Activated CD4-positive, alpha-beta T cell treated with anti-CD3 and anti-CD28 coated beads, Interleukin-2, amount 10 ng/mL, durations not matched to agents 24 days and 14 days (primary cell): ENCODE measurements around the gene CHN1. TPM values are rescaled to one million over a fixed set of nuclear protein-coding genes. Genes with fewer than 3 reads are reported as not detected.
A peak's percentile ranks its signal among the peaks of the same experiment; 100 is the strongest.

Experiments used
- DNase-seq: peaks from one replicate; pipeline ENCODE4 v3.0.0; 2022
- H3K27ac Mint-ChIP-seq: one replicate; pipeline ENCODE4 v1.8.0; 2022; ENCODE audit warnings: mild to moderate bottlenecking, mixed read lengths
- H3K27me3 Mint-ChIP-seq: one replicate; pipeline ENCODE4 v1.8.0; 2022; ENCODE audit warnings: mixed read lengths
- H3K36me3 Mint-ChIP-seq: one replicate; pipeline ENCODE4 v1.8.0; 2022; ENCODE audit warnings: low read depth, mild to moderate bottlenecking, mixed read lengths
- H3K4me1 Mint-ChIP-seq: one replicate; pipeline ENCODE4 v1.8.0; 2021; ENCODE audit warnings: mixed read lengths
- H3K4me3 Mint-ChIP-seq: one replicate; pipeline ENCODE4 v1.8.0; 2022; ENCODE audit warnings: mild to moderate bottlenecking, moderate library complexity, mixed read lengths
- H3K9me3 Mint-ChIP-seq: one replicate; pipeline ENCODE4 v1.8.0; 2021; ENCODE audit warnings: mixed read lengths
- intact Hi-C: fragments of 100-400 bp; cut with micrococcal nuclease; formaldehyde crosslinking; loops from one replicate; pipeline ENCODE4 v1.15.1; 2023
- total RNA-seq: library from RNA; stranded (reverse); gene quantifications from 2 replicates; pipeline ENCODE4 v1.2.3, GENCODE V29; 2022

Gene CHN1
- total RNA-seq, 1 donor from 2014 or later: 3.1 TPM

DNA sequence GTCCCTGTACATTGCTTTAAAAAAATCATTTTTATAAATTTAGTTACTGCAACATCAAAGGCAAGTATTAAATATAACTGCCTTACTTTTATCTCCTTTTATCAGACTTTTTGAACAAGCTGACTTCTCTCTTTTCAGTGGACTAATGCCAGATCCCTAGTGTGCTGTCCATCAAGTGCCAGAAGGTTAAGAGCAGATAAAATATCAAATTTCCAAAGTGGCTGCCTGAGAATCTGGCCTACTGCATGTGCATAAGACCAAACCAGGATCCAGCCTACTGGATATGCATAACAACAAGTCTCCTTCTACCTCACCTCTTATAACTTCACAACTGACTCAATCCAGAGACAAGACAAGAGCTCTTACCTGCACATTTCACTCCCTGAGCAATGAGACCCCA lies 181.1 kb downstream of the CHN1 start:
- Mint-ChIP-seq H3K4me1 (no peaks in the 10 kb centered on the region), H3K27me3 (peaks cover 2% of the 10 kb centered on the region), H3K9me3 (no peaks in the 10 kb centered on the region), H3K4me3 (no peak overlapping the region), H3K36me3 (no peaks in the 10 kb centered on the region), H3K27ac (no peak overlapping the region)
- no peak for DNase-seq
- intact Hi-C loops: no loop called here

DNA sequence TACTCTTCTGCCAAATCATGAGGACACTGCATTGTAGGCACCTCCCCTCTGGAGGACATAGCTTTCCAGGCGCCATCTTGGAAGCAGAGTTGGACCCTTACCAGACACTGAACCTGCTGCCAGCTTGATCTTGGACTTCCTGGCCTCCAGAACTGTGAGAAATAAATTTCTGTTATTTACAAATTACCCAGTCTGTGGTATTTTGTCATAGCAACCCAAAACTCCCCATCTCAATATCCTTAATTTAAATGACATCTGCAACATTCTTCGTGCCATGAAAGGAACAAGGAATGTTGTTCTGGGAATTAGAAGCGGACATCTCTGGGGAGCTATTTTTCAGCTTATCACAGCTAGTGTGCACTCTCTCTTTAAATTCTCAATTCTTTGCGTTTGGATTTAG lies 183.6 kb downstream of the CHN1 start:
- DNase-seq: no peak
- Mint-ChIP-seq H3K36me3 (no peaks in the 10 kb centered on the region), H3K9me3 (no peaks in the 10 kb centered on the region), H3K27ac (no peak overlapping the region), H3K27me3 (peaks cover 2% of the 10 kb centered on the region), H3K4me3 (no peak overlapping the region), H3K4me1 (no peaks in the 10 kb centered on the region)
- intact Hi-C loops: no loop called here

DNA sequence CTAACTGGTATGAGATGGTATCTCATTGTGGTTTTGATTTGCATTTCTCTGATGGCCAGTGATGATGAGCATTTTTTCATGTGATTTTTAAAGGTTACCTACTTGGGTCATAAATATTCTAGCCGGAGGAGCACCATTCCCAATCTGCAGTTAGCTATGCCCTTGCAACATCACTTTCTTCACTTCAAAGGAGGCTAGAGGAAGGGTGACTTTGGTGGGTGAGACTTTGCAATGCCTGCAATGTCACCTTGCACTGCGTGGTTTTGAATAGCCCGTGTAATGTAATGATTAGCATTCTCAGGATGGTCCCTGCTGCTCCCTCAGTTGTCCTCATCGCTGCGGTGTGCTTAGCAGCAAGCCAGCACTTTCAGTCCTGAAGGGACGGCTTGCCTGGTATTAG lies 184.8 kb downstream of the CHN1 start:
- Mint-ChIP-seq H3K9me3 (no peaks in the 10 kb centered on the region), H3K36me3 (no peaks in the 10 kb centered on the region), H3K4me3 (no peak overlapping the region), H3K27ac (no peak overlapping the region), H3K4me1 (no peaks in the 10 kb centered on the region), H3K27me3 (peaks cover 2% of the 10 kb centered on the region)
- intact Hi-C loops: no loop called here
- DNase-seq: no peak

DNA sequence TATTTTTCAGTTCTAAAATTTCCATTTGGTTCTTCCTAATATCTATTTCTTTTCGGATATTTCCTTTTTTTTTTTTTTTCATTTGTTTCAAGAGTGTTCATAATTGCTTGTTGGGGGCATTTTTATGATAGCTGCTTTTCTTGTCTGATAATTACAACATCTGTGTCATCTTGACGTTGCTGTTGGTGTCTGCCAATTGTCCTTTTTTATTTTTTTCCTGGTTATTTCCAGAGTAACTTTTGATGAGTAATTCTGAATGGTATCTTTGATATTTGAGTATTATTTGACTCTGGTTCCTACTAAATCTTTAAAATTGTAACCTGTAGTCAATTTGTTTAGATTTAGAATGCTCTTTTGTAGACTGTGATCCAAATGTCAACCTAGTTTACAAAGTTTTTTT lies 189.7 kb downstream of the CHN1 start:
- no peaks in the 10 kb centered on the region for H3K9me3 Mint-ChIP-seq
- H3K4me3 Mint-ChIP-seq: no peak overlapping the region
- peaks cover 1% of the 10 kb centered on the region for H3K4me1 Mint-ChIP-seq
- H3K27me3 Mint-ChIP-seq: no peaks in the 10 kb centered on the region
- DNase-seq: no peak
- intact Hi-C loops: no loop called here
- H3K36me3 Mint-ChIP-seq: no peaks in the 10 kb centered on the region
- H3K27ac Mint-ChIP-seq: no peak overlapping the region

DNA sequence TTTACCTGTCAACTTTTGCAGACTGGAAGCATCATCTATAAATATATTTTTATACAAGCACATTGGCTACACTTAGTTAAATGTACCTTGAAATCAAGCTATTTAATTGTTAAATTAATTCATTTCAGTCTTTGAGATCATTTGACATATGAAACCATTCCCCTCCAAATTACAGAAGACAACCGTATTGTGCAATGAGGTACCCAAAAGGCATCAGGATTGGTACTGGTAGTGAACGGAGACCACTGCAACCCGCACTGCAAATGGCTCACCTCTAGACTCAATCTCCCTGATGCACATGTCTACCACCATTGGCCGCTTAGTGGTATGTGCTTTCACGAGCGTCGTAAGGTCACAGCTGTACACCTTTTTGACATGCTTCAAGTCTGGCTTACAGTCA lies 193.1 kb downstream of the CHN1 start:
- Mint-ChIP-seq H3K27ac (no peak overlapping the region), H3K4me1 (peaks cover 4% of the 10 kb centered on the region), H3K36me3 (no peaks in the 10 kb centered on the region), H3K27me3 (no peaks in the 10 kb centered on the region), H3K9me3 (no peaks in the 10 kb centered on the region), H3K4me3 (no peak overlapping the region)
- intact Hi-C loops: no loop called here
- DNase-seq: no peak

DNA sequence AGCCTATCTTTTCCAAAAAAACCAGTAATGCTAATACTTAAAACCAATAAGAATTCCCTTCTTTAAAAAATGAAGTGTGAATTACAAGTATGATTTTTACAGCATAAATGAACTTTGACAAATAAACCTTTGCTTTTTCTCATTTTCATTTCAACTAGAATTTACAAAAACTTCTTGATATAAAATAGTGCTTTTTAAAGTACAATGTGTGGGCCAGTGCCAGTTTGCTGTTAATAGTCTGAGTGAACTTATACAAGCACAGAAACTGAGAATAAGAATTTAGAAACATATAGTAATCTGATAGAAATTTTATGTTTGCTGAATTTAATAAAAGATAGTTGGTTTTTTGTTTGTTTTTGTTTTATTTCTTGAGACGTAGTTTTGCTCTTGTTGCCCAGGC lies 197.2 kb downstream of the CHN1 start:
- Mint-ChIP-seq H3K9me3 (no peaks in the 10 kb centered on the region), H3K36me3 (no peaks in the 10 kb centered on the region), H3K4me1 (peaks cover 4% of the 10 kb centered on the region)

DNA sequence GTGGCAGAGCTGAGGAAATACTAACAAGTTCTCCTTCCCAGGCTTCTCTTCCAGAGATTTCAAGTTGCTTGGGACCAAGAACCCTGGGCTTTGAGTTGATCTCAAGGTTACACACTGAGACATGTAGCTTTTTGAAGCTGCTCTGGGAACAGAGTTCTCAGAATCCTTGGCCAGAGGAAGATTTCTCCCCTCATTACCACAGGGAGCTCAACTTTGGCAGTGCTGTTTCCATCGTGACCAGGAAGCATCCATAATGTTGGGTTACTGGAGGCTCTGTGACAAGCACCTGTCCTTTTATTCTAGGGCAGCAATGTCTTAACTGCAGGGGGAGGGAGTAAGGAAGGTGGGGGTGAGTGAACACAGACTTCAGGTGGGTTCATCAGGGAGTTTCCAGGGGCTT lies 199.4 kb downstream of the CHN1 start:
- Mint-ChIP-seq H3K27ac (no peak overlapping the region), H3K4me3 (no peak overlapping the region), H3K36me3 (no peaks in the 10 kb centered on the region), H3K27me3 (peaks cover 9% of the 10 kb centered on the region), H3K9me3 (no peaks in the 10 kb centered on the region), H3K4me1 (peaks cover 4% of the 10 kb centered on the region)
- DNase-seq: no peak
- intact Hi-C loops: no loop called here

More for the DNA sequence above, 197.2 kb downstream of the CHN1 start:
- Mint-ChIP-seq H3K27ac (no peak overlapping the region), H3K4me3 (no peak overlapping the region), H3K27me3 (peaks cover 9% of the 10 kb centered on the region)
- intact Hi-C loops: no loop called here
- no peak for DNase-seq

DNA sequence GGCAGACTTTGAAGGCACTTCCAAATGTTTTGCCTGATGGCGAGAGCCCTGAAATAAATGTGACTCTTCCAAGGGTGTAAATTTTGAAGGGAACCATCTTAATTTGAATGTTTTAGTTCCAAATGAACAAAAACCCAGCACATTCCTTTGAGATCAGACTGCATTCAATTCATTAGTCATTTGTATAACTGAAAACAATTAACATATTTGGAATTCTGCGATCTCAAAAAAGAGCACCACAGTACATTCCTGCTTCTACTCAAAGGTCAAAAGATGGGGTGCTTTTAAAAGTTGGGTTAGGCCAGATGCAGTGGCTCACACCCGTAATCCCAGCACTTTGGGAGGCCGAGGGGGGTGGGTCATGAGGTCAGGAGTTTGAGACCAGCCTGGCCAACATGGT lies 202.7 kb downstream of the CHN1 start:
- intact Hi-C loops: no loop called here
- no peaks in the 10 kb centered on the region for H3K4me1 Mint-ChIP-seq
- no peak for DNase-seq
- H3K9me3 Mint-ChIP-seq: no peaks in the 10 kb centered on the region
- H3K36me3 Mint-ChIP-seq: no peaks in the 10 kb centered on the region
- H3K27me3 Mint-ChIP-seq: peaks cover 9% of the 10 kb centered on the region
- H3K4me3 Mint-ChIP-seq: no peak overlapping the region
- H3K27ac Mint-ChIP-seq: no peak overlapping the region

DNA sequence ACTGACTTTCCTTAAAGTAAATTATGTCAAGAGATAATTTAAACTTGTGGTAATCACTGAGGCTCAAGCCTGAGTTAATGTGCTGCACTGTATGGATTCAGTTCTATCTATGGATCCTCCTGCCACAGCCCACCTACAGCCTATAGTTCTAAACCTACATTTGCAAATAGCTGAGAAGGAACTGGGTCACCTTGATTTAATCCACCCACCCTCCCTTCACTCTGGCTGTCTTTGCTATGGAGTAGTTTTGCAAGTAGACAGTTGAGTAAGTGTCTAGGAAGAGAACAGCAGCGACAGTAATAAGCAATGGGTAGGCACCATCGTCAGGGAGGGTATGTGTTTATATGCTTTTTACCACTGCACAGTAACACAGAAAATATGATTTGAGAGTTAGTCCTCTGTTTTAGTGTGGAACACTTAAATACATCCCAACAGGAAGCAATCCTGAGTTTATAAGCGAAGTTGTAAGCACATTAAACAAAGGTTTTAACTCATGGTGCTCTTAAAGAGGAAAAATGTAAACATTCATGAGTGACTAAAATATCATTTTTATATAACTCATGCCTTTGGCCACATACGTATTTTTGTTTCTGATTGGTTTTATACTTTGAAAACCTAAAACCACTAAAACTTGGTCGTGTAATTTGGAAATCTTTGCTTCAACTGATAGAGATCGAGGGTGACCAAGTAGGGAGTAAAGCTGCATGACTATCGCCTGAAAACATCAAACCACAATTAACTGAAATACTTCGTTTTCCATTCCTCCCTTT lies 204.6 kb downstream of the CHN1 start:
- Mint-ChIP-seq H3K4me3 (no peak overlapping the region), H3K4me1 (peaks cover 9% of the 10 kb centered on the region), H3K27me3 (peaks cover 9% of the 10 kb centered on the region), H3K9me3 (no peaks in the 10 kb centered on the region), H3K27ac (no peak overlapping the region), H3K36me3 (no peaks in the 10 kb centered on the region)
- intact Hi-C loops: no loop called here
- DNase-seq: no peak

DNA sequence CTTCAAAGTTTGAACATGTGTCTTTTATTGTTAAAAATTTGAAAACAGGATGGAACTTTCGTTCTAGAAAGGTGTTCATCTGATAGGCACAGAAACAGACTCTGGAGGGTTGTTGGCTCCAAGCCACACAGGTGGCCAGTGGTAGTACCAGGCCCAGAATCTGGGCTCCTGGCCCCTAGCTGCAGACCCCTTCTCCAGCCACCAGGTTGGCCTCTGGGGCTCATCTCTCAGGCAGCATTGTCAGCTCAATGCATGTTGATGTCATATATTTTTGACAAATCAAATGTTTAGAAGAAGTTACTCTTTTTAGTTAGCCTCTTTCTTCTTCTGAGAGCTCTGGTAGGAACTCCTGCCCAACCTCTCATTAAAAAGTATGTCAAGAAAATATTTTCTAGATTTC lies 206.4 kb downstream of the CHN1 start:
- no peak for DNase-seq
- Mint-ChIP-seq H3K4me1 (peaks cover 19% of the 10 kb centered on the region), H3K9me3 (no peaks in the 10 kb centered on the region), H3K36me3 (no peaks in the 10 kb centered on the region), H3K27me3 (no peaks in the 10 kb centered on the region), H3K27ac (no peak overlapping the region), H3K4me3 (no peak overlapping the region)
- intact Hi-C loops: loop anchor here (10.0 kb wide), 1 partner anchor 356 kb away; no protein-coding TSS in a partner anchor

DNA sequence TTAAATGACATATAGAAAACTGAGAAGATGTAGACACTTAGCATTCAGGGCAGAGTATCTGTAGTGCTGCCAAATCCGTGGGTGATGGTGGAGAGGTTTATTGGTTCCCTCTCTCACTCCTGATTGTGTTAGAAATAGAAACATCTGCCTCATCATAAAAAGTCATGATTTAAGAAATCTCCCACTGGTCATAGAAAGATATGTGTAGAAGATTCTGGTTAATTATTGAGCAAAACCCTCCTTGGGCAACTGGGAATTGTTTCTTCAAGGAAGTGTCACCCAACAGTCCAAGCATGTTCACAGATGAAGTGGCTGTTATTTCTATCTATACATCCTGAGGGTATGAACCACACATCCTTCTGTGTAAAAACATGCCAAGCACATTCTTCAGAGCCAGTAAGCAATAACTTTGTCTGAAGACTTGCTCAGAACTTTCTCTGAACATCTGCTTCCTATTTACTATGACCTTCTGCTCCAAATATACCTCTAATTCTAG lies 207.4 kb downstream of the CHN1 start:
- no peak overlapping the region for H3K4me3 Mint-ChIP-seq
- no peak overlapping the region for H3K27ac Mint-ChIP-seq
- peaks cover 19% of the 10 kb centered on the region for H3K4me1 Mint-ChIP-seq
- no peaks in the 10 kb centered on the region for H3K9me3 Mint-ChIP-seq
- intact Hi-C loops: loop anchor here (10.0 kb wide), 1 partner anchor 357 kb away; no protein-coding TSS in a partner anchor
- no peak for DNase-seq
- no peaks in the 10 kb centered on the region for H3K27me3 Mint-ChIP-seq
- no peaks in the 10 kb centered on the region for H3K36me3 Mint-ChIP-seq

DNA sequence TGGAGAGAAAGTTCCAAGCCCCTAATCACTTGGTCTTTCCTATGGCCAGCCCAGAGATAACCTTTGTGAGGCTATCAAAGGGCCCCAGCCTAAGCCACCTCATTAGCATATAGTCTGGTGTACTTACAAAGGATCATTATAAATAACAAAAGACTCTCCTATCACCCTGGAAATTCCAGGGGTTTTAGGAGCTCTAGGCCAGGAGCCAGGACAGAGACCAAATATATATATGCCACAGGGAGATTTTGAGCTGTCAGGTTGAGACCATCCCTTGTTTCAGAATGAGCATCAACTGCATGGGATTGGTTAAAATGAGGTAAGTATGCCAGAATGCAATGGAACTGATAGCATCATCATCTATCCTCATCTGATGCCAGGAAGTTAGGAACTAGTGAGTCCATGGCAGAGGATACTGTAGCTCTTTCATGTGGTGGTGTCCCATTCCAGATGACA lies 208.8 kb downstream of the CHN1 start:
- Mint-ChIP-seq H3K4me3 (no peak overlapping the region), H3K27ac (peak overlapping the region; percentile 70), H3K27me3 (no peaks in the 10 kb centered on the region), H3K4me1 (peaks cover 25% of the 10 kb centered on the region), H3K36me3 (no peaks in the 10 kb centered on the region), H3K9me3 (no peaks in the 10 kb centered on the region)
- intact Hi-C loops: loop anchor here (10.0 kb wide), 1 partner anchor 358 kb away; no protein-coding TSS in a partner anchor
- no peak for DNase-seq

DNA sequence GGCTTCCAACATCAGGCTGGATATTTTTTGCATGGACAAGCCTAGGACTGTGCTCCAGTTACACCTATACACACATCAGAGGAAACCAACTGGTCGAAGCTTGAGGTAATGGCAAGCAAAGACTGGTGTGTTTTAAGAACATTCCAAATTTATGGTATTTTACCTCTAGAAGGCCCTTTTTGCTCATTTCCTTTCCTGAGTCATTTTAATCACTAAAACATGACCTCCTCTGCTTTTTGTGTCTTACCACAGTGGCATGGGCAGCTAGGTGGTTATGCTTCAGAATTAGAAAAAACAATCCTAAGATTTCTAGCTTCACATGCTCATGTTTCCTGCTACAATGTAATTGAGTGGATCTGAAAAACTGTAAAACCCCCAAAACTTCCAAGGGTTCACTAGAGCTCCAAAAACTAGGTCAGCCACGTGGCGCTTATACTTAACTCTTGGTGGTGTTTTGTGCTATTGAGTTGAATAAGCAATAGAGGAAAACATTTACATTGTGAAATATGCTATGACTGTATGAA lies 210.3 kb downstream of the CHN1 start:
- H3K27me3 Mint-ChIP-seq: no peaks in the 10 kb centered on the region
- no peak overlapping the region for H3K4me3 Mint-ChIP-seq
- intact Hi-C loops: loop anchor here (1.0 to 10.0 kb wide), 5 partner anchors 17 to 360 kb away; no protein-coding TSS in a partner anchor
- DNase-seq: no peak
- H3K9me3 Mint-ChIP-seq: no peaks in the 10 kb centered on the region
- H3K4me1 Mint-ChIP-seq: peaks cover 25% of the 10 kb centered on the region
- H3K36me3 Mint-ChIP-seq: no peaks in the 10 kb centered on the region
- H3K27ac Mint-ChIP-seq: peak overlapping the region; percentile 68

DNA sequence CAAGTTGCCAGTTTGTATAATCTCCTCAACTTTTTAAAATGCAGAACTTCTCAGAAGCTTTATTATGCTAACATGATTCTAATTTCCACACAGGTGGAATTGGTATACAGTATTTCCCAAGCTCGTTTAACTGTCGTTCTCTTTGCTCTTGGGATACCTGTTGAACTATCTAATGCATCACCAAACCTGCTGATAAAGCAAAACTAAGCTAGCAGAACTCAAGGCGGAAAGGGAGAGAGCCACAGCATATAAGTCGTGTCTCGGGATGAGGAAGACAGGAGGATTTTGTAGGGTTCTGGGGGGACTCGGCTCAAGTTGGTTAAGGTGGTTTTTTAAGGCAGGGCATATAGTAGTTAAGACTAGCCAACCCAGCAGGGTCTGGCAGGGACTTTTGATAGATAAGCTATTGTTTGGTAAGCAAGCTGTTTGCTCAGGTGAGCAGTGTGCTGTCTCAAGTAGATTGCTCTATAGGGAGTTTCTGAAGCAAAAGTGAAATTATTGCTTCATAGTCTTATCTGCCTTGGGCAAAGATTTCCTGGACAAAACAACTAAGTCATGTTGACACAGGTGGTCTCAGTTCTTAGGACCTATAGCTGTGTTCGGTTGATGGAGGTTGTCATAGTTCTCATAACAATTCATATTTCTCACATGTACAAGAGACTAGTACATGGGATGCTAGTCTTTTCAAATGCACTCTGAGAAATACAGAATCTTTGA lies 212.7 kb downstream of the CHN1 start:
- Mint-ChIP-seq H3K4me1 (peaks cover 36% of the 10 kb centered on the region), H3K4me3 (no peak overlapping the region), H3K9me3 (no peaks in the 10 kb centered on the region), H3K27ac (no peak overlapping the region), H3K27me3 (no peaks in the 10 kb centered on the region), H3K36me3 (no peaks in the 10 kb centered on the region)
- no peak for DNase-seq
- intact Hi-C loops: loop anchor here (10.0 kb wide), 1 partner anchor 362 kb away; no protein-coding TSS in a partner anchor
